Activated T-cell treated with anti-CD3 and anti-CD28 coated beads, Interleukin-2, amount 50 U/mL, for 48 hours (primary cell): ENCODE results near the gene OXTR.

Experiments
- DNase-seq, 2 experiments: peaks; one replicate each; pipeline ENCODE4 v3.0.0-alpha.2; 2020

Gene OXTR

DNA sequence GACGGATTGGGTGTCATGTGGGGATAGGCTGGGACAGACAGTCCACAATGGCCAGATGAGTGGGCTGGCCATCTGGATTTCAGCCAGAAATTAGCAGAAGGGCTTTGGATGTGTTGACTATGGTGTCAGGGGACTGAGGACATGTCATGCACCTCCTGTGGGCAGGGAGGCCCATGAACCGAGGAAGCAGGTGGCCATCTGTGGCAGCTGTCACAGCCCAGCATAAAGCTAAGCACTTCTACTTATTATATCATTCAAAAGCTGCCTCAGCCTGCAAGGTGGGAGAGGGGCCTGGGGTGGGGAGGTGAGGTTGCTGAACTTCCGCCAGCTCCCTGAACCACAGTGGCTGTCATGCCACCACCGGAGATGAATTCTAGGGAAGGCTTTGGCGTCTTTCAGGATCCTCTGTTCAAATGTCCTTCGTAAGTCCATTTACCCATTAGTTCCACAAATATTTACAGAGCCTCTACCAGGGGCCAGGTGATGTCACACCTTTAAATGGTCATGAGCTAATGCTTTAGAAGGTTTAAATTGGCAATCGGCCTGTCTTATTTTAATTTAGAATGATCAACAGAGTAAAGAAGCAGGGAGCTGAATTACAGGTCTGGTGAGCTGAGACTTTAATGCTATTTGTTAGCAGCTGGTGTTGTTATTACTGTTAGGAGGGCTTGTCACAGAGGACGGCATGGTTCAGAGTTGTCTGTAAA lies 59.5 kb downstream of the OXTR start:
- DNase-seq: no peak

DNA sequence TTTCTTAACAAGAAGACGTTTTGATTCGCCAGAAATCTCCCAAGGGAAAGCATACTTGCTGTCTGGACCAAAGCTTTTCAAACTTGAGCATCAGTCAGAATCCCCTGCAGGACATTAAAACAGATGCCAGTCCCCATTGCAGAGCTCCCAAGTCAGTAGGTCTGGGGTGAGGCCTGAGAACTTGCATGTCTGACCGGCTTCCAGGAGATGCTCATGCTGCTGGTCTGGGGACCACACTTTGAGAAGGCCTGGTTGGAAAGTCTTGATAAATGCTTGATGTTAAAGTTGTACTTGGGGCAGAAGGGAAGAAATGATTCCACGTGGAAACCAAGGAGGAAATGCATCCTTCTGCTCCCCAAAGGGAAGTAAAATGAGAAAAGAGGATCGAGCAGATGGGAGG lies 60.1 kb downstream of the OXTR start:
- no peak for DNase-seq

DNA sequence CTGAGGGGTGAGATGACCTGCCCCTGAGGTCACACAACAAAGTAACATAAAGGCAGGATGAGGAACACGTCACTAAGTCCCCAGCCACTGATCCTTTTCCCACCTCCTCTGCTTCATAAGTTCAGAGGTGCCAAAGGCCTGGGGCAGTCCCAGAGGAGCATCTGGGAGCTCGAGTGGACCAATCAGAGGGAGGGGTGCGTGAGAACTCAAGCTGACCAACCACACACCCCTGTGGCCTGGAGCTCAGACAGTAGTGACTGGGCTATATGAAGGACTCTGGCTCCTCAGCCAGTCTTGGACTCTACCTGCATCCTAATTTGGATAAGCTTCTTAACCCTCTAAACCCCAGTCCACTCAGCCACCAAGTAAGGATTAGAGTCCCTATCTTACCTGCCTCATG lies 63.8 kb downstream of the OXTR start:
- DNase-seq: no peak

DNA sequence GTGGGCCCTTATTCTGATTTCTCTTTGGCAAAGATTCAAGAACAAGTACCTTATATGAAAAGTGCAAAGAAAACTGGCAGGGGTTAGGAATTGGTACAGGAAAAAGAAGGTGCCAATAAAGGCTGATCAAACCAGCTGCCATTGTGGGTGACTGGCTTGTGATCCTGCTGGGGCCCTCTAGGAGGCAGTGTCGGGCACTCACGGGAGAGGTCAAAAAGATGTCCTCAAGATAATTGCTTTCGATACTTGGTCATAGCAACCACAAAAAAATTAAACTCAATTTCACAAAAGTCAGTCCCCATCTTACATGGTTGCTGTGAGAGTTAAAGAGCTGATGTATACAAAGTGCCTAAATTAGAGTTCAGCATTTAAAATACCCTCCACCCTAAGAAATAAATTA lies 66.9 kb downstream of the OXTR start:
- no peak for DNase-seq
